Right forelimb (tissue), 1 donor: ENCODE results near the gene WDR82.

Source experiments
- DNase-seq: peaks from one replicate; pipeline ENCODE4 v3.0.0-alpha.2; 2018

The WDR82 gene, protein sequence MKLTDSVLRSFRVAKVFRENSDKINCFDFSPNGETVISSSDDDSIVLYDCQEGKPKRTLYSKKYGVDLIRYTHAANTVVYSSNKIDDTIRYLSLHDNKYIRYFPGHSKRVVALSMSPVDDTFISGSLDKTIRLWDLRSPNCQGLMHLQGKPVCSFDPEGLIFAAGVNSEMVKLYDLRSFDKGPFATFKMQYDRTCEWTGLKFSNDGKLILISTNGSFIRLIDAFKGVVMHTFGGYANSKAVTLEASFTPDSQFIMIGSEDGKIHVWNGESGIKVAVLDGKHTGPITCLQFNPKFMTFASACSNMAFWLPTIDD

DNA sequence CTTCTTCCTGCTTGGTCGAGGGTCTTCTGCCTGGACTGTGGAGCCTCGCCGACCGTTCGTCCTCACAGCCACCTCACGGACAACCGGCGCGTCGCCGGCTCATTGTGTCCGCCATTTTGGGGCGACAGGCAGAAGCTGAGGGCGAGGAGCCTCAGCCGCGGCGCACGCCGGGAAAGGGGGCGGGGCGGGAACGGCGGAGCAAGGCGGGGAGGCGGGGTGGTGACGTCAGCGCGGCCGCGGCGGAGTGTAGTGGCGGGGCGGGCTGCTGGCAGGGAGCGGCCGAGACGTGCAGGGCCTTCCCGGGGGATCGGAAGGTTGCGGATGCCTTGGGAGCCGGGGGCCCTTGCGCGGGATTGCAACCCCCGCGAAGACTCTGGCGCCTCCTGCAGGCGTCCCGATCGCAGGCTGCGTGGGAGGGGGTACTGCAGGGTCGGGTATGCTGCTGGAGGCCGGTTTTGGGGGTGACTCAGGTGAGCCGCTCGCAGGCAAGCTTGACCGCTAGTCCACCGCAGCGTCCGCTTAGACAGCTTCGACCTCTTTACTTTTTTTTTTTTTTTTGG, at the start of gene WDR82:
Gene WDR82, minus strand, starts transcription at position 140 of the 560 bp plus-strand sequence. CDS start 288 bp downstream, outside the sequence.
- DNase-seq, result peak; percentile 99

DNA sequence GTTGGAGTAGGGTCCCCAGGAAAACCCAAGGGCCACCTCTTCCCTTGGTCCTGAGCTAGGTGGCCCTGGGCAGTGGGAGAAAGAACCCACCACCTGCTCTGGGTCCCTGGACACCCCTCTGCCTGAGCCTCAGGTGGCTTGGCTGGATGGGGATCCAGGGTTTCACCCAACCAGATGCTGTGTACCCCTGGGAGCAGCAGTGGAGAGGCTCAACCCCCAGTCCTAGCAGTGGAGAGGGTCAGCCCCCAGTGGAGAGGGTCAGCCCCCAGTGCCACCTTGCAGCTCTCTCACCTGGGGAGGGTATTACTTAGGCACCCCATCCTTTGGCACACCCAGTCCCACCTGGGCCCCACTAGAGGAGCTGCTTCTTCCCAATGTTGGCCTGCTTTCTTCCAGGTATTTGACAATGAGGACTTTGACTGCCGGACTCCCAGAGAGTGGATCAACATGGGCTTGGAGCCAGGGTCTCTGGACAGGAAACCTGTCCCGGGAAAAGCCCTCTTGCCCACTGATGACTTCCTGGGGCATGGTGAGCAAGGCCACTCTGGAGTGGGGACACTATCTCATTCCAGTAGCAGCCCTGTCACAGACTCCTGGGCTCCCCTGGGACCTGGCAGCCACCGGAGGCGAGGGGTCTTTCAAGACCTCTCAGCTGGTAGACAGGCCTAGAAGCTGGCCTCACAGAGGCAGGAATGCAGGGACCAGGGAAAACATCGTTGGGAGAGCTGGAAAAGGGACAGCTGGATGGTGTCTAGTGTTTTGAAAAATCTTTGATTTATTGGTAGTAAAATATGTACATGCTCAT, 49.2 kb upstream of the WDR82 start:
- DNase-seq, result no peak

DNA sequence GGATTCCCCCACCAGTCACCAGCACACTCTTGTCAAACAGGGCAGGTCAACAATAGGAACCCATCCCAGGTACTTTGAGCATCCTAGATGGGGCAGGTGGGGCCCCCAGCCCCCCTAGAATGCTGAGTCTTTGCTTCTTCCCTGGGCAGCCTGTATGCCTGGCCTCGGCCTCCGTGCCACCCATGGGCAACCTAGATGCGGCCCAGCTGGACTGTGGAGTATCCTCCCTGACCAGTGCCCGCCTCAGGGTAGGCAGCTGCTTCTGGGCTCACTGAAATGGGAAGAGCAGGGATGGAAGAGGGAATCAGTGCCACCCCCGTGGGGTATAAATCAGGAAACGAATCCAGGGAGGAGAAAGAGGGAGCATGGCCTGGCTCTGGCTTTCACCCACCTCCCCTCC, 48.5 kb upstream of the WDR82 start:
- DNase-seq, result no peak

DNA sequence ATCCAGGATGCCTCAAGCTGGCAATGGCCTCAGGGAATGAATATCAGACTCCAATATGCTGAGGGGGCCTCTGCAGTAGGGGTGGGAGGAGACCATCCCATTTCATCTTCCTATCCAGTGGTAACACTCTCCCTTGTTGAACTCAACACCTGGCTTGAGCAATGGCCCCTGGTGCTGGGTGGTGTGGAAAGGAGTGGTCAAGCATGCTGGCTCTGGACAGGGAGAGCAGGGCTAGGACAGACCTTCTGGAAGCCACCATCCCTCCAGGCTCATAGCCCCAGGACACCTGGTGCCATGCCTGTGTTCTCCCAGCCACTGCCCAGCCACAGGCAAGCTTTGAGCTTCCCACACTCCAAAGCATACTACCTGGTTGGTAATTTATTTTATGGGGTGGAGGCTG, 47.2 kb upstream of the WDR82 start:
- no peak for DNase-seq

DNA sequence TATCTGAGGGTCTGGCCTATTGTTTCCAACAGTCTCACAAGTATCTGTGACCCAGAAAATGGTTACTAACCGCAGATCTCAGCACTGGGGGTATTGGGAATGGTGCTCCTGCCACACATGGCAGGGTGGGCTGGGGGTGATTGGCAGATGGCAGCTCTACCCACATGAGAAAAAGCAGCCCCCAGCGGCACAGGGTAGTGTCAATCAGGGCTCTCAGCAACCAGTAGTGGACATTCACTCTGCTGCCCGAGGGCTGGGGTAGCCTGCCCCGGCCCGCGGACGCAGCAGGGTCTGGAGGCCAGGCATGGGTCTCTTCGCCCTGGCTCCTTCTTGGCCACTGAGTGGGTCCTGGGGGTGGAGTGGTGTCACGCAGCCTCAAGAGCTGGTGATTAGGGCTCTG, 46.2 kb upstream of the WDR82 start:
- no peak for DNase-seq

DNA sequence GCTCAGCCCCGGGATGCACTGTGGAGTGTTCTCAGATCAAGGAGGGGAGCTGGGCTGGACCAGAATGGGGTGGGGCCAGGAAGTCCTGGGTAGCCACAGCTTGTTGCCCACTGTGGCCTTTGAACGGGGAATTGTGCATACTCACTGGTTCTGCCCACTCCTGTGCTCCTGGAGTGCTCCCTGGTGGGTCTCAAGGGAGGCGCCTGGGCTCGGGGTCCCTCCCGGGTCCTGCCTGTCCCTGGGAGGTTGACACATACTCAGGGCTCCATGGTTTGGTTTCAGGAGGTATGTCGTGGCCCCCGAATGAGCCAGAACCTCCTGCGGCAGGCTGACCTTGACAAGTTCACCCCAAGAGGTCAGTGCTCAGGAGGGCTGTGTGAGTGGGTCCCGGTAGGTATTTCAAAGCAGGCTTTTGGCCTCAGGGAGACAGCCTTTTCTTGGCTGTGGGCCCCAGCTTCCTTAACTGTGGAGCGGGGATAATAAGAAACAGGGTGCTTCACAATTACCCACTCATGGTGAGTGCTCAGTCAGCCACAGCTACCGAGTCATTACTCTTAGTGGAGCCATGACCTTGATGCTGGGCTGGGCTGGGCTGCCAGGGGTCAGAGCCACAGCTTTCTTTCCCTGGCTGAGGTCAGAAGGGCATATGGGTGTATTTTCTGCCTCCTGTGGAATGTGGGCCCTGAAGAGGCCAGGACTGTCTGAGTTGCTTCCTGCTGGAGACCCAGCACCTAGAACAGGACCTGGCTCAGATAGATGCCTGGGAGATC, 45.3 kb upstream of the WDR82 start:
- no peak for DNase-seq

DNA sequence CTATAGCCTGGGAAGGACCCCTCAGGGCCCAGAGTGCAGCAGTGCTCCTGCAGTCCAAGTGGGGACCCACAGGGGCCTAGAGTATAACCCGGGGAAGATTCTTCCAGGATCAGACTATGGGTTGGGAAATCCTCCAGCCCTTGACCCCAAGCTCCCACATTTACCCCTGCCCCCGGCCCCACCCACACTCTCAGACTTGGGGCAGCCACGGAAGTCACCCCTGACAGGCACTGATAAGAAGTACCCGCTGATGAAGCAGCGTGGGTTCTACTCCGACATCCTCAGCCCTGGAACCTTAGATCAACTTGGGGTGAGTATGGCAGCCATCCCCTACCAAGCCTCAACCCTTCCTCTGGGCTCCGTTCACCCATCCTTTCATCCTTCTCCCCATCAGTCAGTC, 44.0 kb upstream of the WDR82 start:
- DNase-seq, result no peak

DNA sequence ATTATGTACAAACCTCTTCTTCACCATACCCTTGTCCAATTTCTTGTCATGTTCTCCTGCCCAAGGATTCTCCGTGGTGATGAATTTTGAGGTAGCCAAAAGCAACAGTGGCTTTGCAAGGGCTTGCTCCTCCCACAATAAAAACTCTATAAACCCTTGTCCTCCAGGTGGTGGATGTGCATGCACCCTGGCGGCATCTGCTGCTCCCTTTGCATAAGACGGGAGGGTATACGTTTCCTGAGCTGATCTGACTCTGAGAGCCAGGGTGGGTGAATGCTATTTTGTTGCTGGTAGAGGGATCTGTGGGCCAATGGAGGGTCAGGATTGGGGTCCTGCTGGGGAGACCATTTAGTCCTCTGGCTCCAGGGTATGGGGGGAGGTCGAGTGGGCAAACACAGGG, 43.0 kb upstream of the WDR82 start:
- no peak for DNase-seq

DNA sequence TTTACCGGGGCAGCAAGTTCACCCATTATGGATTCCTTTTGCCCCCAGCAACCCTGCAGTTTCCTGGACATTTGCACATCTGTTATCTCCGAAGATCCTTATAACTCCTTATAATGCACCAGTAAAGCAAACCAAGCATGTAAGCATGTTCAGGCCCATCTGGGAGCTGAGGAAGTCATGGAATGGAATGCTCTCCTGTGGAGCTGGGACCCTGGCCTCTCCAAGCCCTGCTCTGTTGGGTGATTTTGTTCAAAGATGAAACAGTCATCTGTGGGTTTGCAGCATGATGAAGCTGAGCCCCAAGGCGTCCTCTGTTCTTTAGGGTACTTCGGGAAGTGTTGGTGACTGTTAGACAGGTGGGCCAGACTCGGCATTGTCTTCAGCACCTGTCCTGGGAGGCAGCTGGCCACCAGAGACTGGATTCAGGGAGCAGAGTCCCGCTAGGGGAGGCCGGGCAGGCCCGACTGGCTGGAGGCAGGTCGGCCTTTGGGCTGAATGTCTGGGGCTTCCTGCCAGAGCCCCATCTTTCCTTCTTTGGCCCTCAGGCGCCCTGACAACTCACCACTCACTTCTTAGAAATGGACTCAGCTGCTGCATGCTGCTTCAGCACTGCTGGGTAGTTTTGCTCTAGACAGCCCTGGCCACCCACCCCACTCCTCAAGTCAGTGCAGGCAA, 41.6 kb upstream of the WDR82 start:
- no peak for DNase-seq

DNA sequence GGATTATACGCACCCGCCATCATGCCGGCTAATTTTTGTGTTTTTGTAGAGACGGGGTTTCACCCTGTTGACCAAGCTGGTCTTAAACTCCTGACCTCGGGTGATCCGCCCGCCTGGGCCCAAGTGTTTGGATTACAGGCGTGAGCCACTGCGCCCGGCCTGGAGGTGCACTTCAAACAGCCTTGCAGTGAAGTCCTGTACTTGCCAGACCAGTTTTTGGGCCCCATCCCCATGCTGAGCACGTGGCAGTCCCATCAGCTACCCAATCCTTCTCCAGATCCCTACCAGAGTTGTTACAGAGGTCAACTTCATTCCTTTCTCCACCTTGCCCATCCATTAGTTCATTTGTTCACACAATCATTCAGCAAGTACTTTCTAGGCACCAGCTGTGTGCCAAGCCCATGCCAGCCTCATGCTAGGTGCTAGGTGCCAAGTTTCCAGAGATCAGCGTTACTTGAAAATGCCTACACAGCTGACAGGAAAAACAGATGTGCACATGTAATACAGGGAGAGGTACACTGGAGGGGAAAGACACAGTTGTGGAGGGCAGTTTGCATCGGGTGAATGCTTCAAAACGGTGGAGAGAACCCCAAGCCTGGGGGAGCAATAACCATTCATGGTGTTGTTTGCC, 39.9 kb upstream of the WDR82 start:
- DNase-seq, result no peak

DNA sequence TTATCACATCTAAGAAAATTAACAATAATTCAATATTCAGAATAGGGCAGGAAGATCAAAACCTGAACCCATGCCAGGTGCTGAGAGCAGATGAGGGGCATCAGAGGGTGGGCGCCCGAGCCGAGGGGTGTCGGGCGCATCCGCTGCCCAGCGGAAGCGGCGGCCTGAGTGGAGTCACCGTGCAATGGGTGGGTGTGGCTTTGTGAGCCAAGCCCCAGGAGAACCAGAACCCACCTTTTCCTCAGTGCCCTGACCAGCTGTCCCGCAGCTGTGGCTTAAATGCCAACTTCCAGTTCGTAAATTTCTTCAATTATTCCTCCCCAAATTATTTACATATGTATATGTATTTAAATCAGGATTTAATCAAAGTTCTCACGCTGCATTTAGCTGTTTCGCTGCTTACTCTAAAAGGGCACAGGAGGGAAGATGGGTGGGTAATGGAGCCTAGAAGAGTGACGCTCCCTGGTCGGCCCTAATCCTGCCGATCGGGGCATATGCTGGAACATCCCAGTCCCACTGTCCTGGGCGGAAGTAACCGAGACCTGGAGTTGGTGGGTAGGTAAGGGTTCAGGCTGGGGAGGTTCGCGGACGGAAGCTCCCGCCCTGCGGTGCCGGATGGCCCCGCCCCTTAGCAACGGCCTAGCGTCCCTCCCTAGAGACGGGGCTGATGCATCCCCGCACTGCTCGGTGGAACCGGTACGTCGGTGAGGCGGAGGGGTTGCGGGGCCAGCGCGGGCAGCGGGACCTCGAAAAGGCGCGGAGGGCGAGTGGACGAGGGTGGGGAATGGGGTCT, 39.0 kb upstream of the WDR82 start:
- peak; percentile 71 for DNase-seq

DNA sequence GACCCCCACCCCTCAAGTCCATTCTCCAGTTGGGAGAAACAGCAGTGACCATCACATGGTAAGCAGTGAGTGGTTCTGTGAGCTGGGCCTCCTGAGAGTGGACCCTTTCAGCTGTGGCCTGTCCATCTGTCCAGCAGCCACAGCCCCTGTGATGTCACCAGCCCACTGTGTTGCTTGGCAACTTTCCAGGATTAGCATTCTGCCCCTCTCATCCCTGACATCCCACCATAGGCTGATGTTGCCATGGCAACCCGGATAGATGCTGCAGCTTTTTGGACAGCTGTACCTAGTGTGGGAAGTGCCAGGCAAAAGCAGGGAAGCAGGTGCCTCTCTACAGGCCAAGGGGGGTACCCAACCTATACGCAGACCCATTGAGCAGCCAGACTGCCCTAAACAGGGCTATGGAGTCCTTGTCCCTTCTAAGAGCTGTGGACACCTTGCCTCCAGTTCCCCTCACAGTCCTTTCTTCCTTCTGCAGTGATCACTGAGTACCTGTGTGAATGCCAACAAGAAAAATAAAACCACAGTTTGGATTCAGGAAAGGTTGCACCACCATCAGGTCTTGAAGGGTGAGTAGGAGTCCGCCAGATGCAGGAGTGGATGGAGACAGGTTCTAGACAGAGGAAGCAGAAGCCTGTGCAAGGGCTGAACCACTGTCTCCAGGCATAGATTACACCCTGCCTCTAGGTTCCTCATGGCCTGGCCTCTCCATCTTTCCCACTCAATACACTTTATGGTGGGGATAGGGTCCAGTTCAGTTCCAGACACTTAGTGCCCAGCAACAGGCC, 37.7 kb upstream of the WDR82 start, which contains the start of gene DNAH1:
Gene DNAH1, plus strand, starts transcription at position 343 of the 788 bp plus-strand sequence. CDS start 6,124 bp downstream, outside the sequence.
- no peak for DNase-seq

DNA sequence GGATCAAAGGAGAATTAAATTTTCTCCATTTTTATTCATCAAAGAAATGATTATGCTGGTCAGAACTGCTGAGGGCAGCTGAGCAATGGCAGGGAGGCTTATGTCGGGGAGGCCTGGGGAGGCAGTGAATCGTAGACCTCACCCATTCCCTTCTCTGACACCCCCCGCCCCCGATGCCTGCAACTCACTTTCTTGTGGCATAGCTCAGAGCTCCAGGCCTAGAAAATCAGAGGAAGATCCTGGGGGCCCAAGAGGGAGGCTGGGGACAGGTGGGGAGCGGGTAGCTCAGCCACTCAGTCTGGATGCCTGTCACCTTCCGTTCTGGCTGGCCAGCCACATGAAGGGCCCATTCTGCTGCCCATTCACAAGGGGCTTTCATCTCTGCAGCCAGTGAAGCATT, 36.6 kb upstream of the WDR82 start:
- DNase-seq, result no peak

DNA sequence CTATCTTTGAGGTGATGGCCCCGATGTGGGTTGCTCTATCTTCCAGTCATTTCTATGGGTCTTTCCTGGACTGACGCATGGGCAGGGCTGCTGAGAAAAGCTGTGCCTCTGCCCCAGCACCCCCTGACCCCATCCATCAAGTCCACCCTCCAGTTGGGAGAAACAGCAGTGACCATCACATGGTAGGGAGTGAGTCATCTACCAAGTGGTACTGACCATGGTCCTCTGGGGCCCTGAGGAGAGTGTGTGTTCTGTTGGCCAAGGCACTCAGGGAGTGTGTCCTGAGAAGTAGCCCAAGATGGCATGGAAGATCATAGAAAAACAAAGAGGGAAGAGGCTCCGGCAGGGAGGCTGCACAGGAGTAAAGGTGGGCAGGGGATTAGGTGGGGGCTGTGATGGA, 36.0 kb upstream of the WDR82 start:
- DNase-seq, result no peak

DNA sequence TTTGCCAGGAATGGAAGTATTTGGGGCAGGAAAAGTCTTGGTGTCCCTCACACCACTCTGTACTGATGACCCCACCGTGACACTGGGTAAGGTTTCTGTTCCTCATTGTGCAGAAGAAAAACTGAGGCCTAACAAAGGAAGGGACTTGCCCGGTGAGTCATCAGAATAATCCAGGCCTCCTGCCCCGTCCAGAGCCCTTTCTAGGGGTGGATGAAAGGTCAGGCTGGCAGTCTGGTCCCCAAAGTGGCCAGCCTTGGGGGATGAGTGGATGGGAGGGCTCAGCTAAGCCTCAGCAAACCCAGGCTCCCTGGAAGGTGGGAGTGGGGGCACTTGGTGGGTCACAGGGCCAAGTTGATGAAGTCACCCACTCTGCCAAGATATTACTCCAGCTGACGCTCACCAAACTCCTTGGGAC, 35.3 kb upstream of the WDR82 start:
- DNase-seq, result no peak

DNA sequence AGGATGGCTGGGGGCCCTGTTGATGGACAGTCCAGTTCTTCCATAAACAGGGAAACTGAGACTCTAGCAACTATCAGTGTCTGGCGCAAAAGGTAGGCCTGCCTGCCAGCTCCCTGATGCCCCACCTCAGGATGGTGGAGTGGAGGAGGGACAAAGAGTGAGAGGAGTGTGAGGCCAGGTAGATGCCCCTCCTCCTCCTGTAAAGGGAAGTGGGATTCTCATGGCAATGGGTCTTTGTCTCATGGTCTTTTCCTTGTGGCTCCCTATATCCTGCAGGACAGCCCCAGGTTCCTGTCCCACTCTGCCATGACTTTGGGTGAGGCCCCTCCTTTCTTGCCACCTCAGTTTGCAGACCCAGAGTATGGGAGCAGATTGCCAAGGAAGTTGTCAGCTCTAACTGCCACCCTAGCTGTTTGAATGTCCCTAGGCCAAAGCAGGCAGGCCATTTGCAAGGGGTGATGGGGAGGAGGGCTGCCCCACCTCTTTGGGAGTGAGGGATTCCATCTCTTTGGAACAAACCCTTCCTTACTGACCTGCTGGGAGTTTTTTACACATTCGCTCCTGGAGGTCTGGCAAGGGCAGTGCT, 34.8 kb upstream of the WDR82 start:
- DNase-seq, result no peak

DNA sequence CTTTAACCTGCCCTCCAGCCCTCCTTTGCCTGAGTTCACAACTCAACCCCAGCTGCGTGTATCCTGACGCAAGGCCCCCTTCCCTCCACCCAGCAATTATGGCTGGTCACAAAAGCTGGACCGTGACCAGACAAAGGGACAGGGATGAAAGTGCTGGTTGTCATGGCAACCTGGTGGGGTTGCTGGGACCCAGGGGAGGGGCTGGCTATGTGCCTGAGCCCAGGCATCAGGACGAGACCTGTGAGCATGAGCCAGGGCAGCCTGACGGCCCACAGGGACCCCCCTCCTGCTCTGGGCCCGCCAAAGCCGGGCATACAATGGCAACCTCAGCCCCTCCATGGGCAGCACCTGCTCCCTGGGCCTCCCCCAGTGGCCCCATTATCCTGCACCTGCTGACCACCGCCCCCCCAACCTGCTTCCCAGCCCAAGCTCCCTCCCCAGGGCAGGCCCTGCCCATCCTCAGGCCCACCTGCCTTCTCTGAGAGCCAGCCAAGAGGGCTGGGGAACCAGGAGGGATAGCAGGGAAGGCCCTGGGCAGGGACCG, 33.2 kb upstream of the WDR82 start:
- no peak for DNase-seq

DNA sequence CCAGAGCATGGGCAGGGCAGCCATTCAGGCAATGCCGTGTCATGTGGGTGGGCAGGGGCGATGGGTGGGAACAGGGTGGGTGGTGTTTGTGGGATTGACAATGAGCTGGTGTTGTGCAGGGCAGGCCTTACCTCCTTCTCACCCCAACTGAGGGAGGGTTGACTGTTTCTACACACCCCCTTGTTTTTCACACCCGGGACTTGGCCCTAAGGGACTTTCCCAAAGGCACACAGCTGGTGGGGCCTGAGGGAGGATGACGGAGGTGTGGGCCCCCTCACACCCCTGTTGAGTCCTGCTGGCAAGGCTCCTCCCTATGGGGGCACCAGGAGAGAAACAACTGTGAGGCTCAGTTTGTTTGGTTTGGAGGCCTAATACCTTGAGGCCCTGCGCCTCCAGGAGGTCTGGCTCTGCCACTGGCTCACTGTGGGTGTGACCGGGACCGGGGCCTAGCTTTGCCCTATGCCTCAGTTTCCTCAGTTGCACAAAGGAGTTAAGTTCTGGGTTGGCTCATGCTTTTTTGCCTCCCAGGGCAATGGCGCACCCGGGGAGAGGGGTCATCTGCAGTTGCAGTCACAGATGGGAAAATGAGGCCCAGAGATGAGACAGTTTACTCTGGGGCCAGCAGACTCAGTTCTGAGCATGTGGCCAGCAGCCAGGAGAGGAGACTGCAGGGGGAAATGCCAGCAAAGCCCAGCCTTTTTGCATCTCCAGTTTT, 32.6 kb upstream of the WDR82 start:
- no peak for DNase-seq

DNA sequence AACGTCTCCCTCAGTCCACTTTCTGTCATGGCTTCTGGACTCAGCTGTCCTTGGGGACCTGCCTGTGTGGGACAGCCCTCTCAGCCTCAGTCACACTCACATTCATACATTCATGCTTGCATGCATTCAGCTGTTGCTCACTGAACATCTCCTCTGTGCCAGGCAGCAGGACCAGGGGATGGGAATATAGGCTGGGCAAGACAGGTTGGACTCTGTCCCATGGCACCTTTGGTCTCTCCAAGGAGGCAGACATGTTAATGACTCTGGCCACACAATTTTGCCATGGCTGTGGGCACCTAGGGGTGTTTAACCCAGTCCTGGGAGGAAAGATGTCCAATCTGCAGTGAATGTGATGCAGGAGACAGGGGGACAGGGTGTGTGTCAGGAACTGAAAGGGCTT, 29.9 kb upstream of the WDR82 start:
- no peak for DNase-seq
